ENCODE measurements around the gene ZMYND10.
A peak's percentile ranks its signal among the peaks of the same experiment; 100 is the strongest.

ZMYND10 gene

DNA sequence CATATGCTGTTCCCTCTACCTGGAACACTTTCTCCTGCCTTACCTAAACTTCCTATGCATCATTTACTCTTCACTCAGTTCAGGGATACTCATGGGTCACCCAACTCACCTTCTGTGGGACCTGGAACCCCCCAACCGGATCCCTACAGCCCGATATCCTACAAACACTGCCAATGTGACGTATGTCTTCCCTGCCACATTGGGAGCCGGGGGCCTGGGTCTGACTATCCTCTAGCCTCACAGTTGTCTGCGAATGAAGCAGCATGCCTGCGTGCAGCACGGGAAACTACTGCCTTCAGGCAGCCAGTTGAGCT lies 4.6 kb upstream of the ZMYND10 start:
- H3K27ac Mint-ChIP-seq, result peak overlapping the region; percentile 94 to 95
- ATAC-seq (replicated peaks), result no peak
- no peaks in the 10 kb centered on the region for H3K27me3 Mint-ChIP-seq
- peaks cover 49% of the 10 kb centered on the region for H3K36me3 Mint-ChIP-seq (ENCODE audit: insufficient read depth)
- no peak for DNase-seq
- H3K9me3 Mint-ChIP-seq, result no peaks in the 10 kb centered on the region
- H3K4me3 Mint-ChIP-seq, result peak overlapping the region; percentile 91 to 96
- H3K4me1 Mint-ChIP-seq (ENCODE audit: low read depth in 2 of 2), result peaks cover 44 to 52% of the 10 kb centered on the region in 2 donors

DNA sequence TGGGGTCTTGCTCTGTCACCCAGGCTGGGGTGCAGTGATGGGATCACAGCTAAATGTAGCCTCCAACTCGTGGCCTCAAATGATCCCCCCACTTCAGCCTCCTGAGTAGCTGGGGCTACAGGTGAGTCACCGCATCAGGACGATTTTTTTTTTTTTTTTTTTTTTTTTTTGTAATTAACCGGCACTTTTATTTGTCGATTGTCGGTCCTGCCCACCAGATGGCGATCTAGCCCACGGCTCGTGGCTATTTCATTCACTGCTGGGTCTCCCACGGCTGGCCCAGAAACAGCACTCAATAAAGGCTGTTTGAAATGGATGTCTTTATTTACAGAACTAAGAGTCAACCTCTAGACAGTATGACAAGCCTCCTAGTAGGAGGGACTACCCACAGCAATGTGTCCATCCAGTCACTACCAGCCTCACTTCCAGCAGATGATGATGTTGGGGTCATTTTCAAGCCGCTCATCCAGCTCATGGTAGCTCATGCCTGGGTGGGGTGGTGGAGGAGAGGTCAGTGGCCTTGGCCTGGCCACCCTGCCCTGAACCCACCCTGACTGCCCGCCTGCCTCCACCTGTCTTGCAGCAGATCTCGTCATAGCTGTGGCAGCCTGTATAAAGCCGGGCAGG lies 1.8 kb upstream of the ZMYND10 start:
- Mint-ChIP-seq H3K4me1 (ENCODE audit: low read depth in 2 of 2) (peaks cover 48 to 50% of the 10 kb centered on the region in 2 donors), H3K36me3 (ENCODE audit: insufficient read depth) (peaks cover 32% of the 10 kb centered on the region), H3K27ac (peak overlapping the region in 1 of 2 donors; percentile 85), H3K27me3 (no peaks in the 10 kb centered on the region), H3K9me3 (no peaks in the 10 kb centered on the region), H3K4me3 (peak overlapping the region; percentile 47 to 78)
- DNase-seq, result peak; percentile 75 to 76 (median 75)
- ATAC-seq (replicated peaks), result peak; percentile 22

DNA sequence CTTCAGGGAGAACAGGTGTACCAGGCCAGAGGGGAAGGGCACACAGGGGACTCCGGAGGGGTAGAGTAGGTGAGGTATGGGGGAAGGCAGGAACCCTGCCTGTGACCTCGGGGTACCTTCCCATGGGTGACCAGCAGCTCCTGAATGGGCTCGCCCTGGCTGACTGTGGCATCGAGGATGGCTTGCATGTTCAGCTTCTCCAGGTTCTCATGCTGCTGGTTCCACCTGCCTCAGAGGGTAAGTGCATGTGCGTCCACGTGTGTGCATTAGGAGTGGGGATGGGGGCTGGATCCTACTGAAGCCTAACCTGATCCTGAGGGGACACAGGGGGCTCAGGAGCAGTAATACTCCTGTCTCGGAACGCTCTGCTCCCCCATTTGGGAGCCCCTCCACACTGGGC lies 524 bp downstream of the ZMYND10 start:
- no peaks in the 10 kb centered on the region for H3K27me3 Mint-ChIP-seq
- H3K9me3 Mint-ChIP-seq, result no peaks in the 10 kb centered on the region
- H3K4me1 Mint-ChIP-seq (ENCODE audit: low read depth in 2 of 2), result peaks cover 43 to 51% of the 10 kb centered on the region in 2 donors
- no peak for DNase-seq
- peaks cover 33% of the 10 kb centered on the region for H3K36me3 Mint-ChIP-seq (ENCODE audit: insufficient read depth)
- ATAC-seq (replicated peaks), result no peak
- peak overlapping the region; percentile 55 to 78 for H3K4me3 Mint-ChIP-seq
- H3K27ac Mint-ChIP-seq, result no peak overlapping the region

DNA sequence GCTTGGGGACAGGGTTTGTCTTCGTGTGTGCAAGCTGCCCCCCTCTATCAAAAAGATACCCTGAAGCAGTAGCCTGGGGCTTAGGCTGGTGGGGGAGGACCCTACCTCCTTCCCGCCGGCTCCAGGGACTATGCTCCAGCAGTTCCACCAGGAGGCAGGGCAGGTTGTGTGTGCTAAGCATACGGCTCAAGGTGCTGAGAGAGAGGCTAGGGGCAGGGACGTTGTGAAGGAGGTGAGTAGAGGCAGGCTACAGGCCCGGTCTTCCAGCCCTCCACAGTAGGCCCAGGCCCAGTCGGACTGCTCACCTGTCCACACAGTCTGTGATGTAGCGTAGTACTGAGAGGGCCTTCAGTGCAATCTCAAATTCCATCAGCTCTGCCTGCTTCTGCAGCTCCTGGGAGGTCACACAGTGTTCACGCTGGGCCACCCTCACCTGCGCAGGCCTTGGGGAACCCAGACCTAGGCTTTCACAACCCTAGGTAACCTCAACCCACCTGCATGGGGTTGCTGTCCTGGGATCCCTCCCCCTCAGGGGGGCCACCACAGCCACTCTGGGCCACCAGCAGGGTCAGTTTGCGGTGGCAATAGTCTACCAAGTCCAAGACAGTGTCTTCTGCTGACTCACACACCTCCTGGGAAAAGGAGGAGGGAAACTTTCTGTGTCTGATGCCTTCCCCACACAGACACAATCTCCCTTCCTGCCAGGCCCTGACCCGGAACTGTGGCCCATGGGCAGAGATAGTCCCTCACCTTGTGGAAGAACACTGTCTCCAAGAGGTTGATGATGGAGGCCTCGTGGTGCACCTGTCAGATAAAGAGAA lies 2.5 kb downstream of the ZMYND10 start:
- ATAC-seq (replicated peaks) (no peak), DNase-seq (no peak)
- H3K4me3 Mint-ChIP-seq, result peak overlapping the region in 1 of 2 donors; percentile 8
- H3K27ac Mint-ChIP-seq, result peak overlapping the region in 1 of 2 donors; percentile 85
- peaks cover 45 to 57% of the 10 kb centered on the region in 2 donors for H3K4me1 Mint-ChIP-seq (ENCODE audit: low read depth in 2 of 2)
- H3K9me3 Mint-ChIP-seq, result no peaks in the 10 kb centered on the region
- H3K27me3 Mint-ChIP-seq, result no peaks in the 10 kb centered on the region
- peaks cover 42% of the 10 kb centered on the region for H3K36me3 Mint-ChIP-seq (ENCODE audit: insufficient read depth)

- Mint-ChIP-seq H3K27ac (peak overlapping the region in 1 of 2 donors; percentile 85), H3K4me3 (no peak overlapping the region), H3K36me3 (ENCODE audit: insufficient read depth) (peaks cover 42% of the 10 kb centered on the region), H3K9me3 (no peaks in the 10 kb centered on the region), H3K4me1 (ENCODE audit: low read depth in 2 of 2) (peaks cover 44 to 56% of the 10 kb centered on the region in 2 donors), H3K27me3 (no peaks in the 10 kb centered on the region)
- DNase-seq (no peak), ATAC-seq (replicated peaks) (no peak)
Measured at GRCh38 chr3:50341996-50342650, 3.4 kb downstream of the ZMYND10 start.

DNA sequence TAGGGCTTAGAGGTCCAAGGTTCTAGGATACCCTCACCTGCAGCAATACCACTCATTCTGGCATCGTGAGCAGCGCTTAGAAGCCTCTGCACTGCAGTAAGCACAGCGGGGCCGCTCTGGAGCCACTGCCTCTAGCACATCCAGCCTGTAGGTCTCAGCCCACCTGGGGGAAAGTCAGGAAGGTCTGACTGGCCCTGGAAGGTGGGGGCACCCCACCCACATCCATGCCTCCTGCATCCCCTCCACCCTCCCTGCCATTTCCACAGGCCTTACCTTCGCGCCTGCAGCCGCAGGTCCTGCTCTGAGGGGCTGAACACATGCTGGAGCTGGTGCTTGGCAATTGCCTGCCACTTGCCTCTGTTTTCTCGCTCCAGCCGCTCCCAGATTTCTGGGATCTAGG lies 4.0 kb downstream of the ZMYND10 start:
- DNase-seq (peak in 2 of 3 experiments; percentile 32 to 45), ATAC-seq (replicated peaks) (no peak)
- peak overlapping the region; percentile 97 for H3K4me3 Mint-ChIP-seq
- peaks cover 44 to 60% of the 10 kb centered on the region in 2 donors for H3K4me1 Mint-ChIP-seq (ENCODE audit: low read depth in 2 of 2)
- H3K27me3 Mint-ChIP-seq, result no peaks in the 10 kb centered on the region
- peak overlapping the region in 1 of 2 donors; percentile 85 for H3K27ac Mint-ChIP-seq
- peaks cover 46% of the 10 kb centered on the region for H3K36me3 Mint-ChIP-seq (ENCODE audit: insufficient read depth)
- H3K9me3 Mint-ChIP-seq, result no peaks in the 10 kb centered on the region

- H3K9me3 Mint-ChIP-seq, result no peaks in the 10 kb centered on the region
- peak; percentile 37 for ATAC-seq (replicated peaks)
- peak within 1 kb of the TSS; percentile 97 for H3K4me3 Mint-ChIP-seq
- no peaks in the 10 kb centered on the region for H3K27me3 Mint-ChIP-seq
- peaks cover 46 to 65% of the 10 kb centered on the region in 2 donors for H3K4me1 Mint-ChIP-seq (ENCODE audit: low read depth in 2 of 2)
- peak within 1 kb of the TSS; percentile 95 to 96 for H3K27ac Mint-ChIP-seq
- peaks cover 55% of the 10 kb centered on the region for H3K36me3 Mint-ChIP-seq (ENCODE audit: insufficient read depth)
- DNase-seq, result peak; percentile 63 to 72 (median 67)
Measured at GRCh38 chr3:50340448-50341329, 4.8 kb downstream of the ZMYND10 start, which contains the start of gene RASSF1. Gene RASSF1 (minus strand): TSS chr3:50340836. CDS start chr3:50340805, 31 bp downstream.

DNA sequence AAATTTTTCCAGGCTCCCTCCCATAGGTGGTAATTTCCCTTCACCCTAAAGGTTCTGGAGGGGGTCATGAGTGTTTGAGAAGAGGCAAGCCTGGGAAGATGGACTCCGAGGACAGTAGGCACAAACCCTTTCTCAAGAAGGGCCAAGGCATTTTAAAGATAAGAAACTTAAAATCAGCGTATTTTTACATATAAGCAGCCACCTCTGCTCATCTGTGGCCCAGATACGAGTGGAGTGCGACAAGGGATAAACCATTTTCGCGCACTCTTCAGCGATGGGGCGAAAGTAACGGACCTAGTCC lies 5.4 kb downstream of the ZMYND10 start:
- no peaks in the 10 kb centered on the region for H3K27me3 Mint-ChIP-seq
- H3K9me3 Mint-ChIP-seq, result no peaks in the 10 kb centered on the region
- peak overlapping the region; percentile 97 for H3K4me3 Mint-ChIP-seq
- H3K4me1 Mint-ChIP-seq (ENCODE audit: low read depth in 2 of 2), result peaks cover 50 to 71% of the 10 kb centered on the region in 2 donors
- no peak for DNase-seq
- H3K36me3 Mint-ChIP-seq (ENCODE audit: insufficient read depth), result peaks cover 60% of the 10 kb centered on the region
- no peak for ATAC-seq (replicated peaks)
- peak overlapping the region; percentile 95 to 96 for H3K27ac Mint-ChIP-seq

- DNase-seq (no peak), ATAC-seq (replicated peaks) (no peak)
- peaks cover 50 to 73% of the 10 kb centered on the region in 2 donors for H3K4me1 Mint-ChIP-seq (ENCODE audit: low read depth in 2 of 2)
- H3K9me3 Mint-ChIP-seq, result no peaks in the 10 kb centered on the region
- H3K4me3 Mint-ChIP-seq, result peak overlapping the region; percentile 97
- peak overlapping the region; percentile 95 to 96 for H3K27ac Mint-ChIP-seq
- H3K27me3 Mint-ChIP-seq, result no peaks in the 10 kb centered on the region
- peaks cover 61% of the 10 kb centered on the region for H3K36me3 Mint-ChIP-seq (ENCODE audit: insufficient read depth)
Measured at GRCh38 chr3:50339485-50340146, 5.9 kb downstream of the ZMYND10 start.

DNA sequence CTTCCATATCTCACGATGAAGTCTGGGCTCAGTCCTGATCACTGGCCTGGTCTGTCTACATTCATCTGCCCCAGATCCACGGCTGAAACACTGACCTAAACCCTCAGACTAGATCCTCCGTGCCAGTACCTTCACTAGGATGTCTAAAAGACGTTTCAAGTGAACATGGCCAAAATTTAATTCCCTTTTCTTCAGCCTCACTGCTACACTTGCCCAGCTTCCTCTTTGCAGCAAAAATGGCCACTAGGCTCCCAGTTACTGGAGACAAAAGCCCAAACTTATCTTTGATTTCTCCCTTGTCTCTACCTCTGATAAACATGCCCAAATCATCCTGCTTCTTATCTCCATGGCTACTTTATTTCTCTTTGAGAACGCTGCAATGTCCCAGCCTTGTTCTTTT lies 6.6 kb downstream of the ZMYND10 start:
- Mint-ChIP-seq H3K4me1 (ENCODE audit: low read depth in 2 of 2) (peaks cover 54 to 76% of the 10 kb centered on the region in 2 donors), H3K4me3 (peak overlapping the region; percentile 97)
- ATAC-seq (replicated peaks), result no peak

GRCh38 chr3:50337175-50337861 lies 8.2 kb downstream of the ZMYND10 start:
- H3K4me1 Mint-ChIP-seq (ENCODE audit: low read depth in 2 of 2), result peaks cover 58 to 75% of the 10 kb centered on the region in 2 donors
- ATAC-seq (replicated peaks) (peak; percentile 65), DNase-seq (peak; percentile 79 to 86 (median 86))
- no peaks in the 10 kb centered on the region for H3K27me3 Mint-ChIP-seq
- H3K4me3 Mint-ChIP-seq, result peak overlapping the region; percentile 97
- no peaks in the 10 kb centered on the region for H3K9me3 Mint-ChIP-seq
- peaks cover 81% of the 10 kb centered on the region for H3K36me3 Mint-ChIP-seq (ENCODE audit: insufficient read depth)
- H3K27ac Mint-ChIP-seq, result peak overlapping the region; percentile 95 to 96

More for the DNA sequence above, 6.6 kb downstream of the ZMYND10 start:
- no peaks in the 10 kb centered on the region for H3K27me3 Mint-ChIP-seq
- DNase-seq, result no peak
- no peaks in the 10 kb centered on the region for H3K9me3 Mint-ChIP-seq
- peak overlapping the region; percentile 95 to 96 for H3K27ac Mint-ChIP-seq
- peaks cover 65% of the 10 kb centered on the region for H3K36me3 Mint-ChIP-seq (ENCODE audit: insufficient read depth)
